LNCAP (cell line): Measurements from ENCODE around the gene CDHR2.

Experiments used
- TF ChIP-seq, protein P1 (sequence below): fragments of 450-650 bp; IDR thresholded peaks from 2 replicates; pipeline ENCODE4 v1.5.1; 2017; ENCODE audit warnings: mild to moderate bottlenecking

The CDHR2 gene

GRCh38 chr5:176514244-176514950, 34.7 kb upstream of the CDHR2 start:
- TF ChIP-seq, protein P1, sequence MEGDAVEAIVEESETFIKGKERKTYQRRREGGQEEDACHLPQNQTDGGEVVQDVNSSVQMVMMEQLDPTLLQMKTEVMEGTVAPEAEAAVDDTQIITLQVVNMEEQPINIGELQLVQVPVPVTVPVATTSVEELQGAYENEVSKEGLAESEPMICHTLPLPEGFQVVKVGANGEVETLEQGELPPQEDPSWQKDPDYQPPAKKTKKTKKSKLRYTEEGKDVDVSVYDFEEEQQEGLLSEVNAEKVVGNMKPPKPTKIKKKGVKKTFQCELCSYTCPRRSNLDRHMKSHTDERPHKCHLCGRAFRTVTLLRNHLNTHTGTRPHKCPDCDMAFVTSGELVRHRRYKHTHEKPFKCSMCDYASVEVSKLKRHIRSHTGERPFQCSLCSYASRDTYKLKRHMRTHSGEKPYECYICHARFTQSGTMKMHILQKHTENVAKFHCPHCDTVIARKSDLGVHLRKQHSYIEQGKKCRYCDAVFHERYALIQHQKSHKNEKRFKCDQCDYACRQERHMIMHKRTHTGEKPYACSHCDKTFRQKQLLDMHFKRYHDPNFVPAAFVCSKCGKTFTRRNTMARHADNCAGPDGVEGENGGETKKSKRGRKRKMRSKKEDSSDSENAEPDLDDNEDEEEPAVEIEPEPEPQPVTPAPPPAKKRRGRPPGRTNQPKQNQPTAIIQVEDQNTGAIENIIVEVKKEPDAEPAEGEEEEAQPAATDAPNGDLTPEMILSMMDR: no peak

DNA sequence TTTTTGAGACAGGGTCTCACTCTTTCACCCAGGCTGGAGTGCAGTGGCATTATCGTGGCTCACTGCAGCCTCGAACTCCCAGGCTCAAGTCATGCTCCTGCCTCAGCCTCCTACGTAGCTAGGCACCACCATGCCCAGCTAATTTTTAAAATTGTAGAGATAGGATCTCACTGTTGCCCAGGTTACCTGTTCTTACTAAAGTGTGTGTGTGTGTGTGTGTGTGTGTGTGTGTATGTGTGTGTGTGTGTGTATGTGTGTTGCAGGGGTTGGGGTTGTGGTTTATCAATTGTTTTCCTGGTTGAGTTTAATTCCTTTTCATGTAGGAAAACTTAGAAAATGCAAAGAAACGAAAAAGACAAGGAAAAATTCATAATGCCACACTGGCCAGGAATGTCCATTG, 33.7 kb upstream of the CDHR2 start:
- TF ChIP-seq, protein P1: no peak

GRCh38 chr5:176517053-176517661, 32.0 kb upstream of the CDHR2 start:
- TF ChIP-seq, protein P1: no peak

DNA sequence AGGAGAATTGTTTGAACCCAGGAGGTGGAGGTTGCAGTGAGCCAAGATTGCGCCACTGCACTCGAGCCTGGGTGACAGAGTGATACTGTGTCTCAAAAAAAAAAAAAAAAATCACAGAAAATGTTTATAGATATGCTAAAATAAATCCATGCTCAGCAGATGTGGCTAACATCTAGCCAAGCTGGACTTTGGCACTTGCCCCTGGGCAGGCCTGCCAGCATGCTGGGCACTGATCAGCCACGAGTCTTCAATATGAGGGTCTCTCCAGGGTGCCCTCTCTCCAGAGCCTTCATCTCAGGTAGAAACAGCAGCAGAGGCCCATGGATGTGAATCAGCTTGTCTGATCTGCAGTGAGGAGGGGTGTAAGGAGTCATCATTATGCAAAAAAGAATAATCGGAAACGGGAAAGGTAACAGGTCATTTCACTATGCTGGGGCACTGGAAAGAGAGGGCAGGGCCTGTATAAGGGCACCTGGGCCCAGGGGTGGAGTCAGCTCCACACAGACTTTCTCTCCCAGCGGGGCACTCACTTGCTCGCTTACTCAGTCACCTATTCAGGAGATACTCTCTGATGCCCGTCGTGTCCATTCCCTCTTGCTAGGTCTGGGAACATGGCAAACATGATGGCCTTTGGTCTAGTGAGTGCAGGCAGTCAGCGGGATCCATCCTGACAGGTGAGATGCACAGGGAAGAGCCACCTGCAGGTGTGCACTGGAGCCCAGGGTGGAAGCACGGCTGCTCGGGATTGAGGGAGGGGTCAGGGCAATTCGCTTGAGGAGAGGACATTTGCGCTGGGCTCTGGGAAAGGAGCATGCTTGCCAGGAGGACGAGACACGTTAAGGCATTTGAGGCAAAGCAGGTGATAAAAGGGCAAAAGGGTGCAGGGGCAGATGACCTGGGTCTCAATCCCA, 29.1 kb upstream of the CDHR2 start:
- TF ChIP-seq, protein P1: no peak

DNA sequence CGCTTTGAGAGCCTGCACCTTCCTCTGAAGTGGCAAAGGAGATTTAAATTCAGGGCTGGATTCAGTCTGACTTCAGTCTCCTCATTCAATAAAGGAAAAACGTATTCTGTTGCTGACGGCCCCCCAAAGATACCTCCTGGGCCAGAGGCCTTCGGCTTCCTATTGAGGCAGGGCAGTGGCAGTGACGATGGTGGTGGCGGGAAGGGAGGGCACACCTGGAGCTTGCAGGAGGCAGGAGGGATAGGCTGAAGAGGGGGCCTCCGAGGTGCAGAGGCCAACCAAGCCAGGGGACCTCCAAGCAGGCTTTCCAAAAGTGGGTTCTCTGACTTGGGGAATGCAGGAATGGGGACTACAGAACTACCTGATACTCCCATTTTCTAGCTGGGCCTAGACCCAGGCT, 27.9 kb upstream of the CDHR2 start:
- TF ChIP-seq, protein P1: no peak

DNA sequence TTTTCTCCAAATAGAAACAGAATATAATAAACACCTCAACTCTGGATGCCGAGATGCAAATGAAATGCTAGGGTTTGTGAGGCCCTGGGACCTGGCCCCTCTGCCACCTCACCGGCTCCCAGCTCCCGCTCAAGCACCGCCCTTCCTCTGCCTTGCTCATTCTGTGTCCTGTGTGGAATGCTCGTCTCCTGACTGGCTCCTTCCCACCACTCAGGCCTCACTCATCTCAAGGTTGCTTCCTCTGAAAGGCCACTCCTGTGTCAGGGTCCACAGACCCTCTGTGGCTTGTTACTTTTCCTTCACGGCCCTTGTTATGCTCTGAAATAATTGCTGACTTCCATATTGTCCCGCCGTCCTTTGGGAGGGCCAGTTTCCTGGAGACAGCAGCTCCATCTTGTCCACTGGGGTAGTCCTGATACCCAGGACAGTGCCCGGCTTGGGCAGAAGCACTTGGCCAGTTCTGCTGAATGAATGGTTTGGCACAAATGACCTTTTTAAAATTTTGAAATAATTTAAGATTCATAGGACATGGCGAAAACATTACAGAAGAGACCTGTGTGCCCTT, 27.4 kb upstream of the CDHR2 start:
- TF ChIP-seq, protein P1: no peak

GRCh38 chr5:176524138-176524537, 25.0 kb upstream of the CDHR2 start:
- TF ChIP-seq, protein P1: no peak
